Frontal cortex (tissue), 4 donors: Measurements from ENCODE around the gene ATF1. TPM values are rescaled to one million over a fixed set of nuclear protein-coding genes. Genes with fewer than 3 reads are reported as not detected.
A peak's percentile ranks its signal among the peaks of the same experiment; 100 is the strongest.

Experiments used
- DNase-seq, 2 donors: peaks; one replicate each; pipeline ENCODE4 v3.0.0; 2012; ENCODE audit warnings: low spot score in 2 of 2
- FAIRE-seq: peaks from 2 replicates; lab custom pipeline; 2012; peaks lifted over from hg19 to GRCh38; lab: Jason Lieb, UNC
- total RNA-seq: library from RNA; depleted of rRNA; stranded (reverse); fragments of >200 nt; gene quantifications from one replicate; pipeline ENCODE4 v1.2.3, GENCODE V29; 2014
- donor health status: control.
- donor health status: control.
- donor health status: control.

ATF1 gene
- total RNA-seq: 26.5 TPM

GRCh38 chr12:50763639-50764285 lies at the start of gene ATF1:
Gene ATF1, plus strand, starts transcription at chr12:50764101. Its CDS starts 16,045 bp downstream, at chr12:50780146.
- FAIRE-seq (no peak), DNase-seq (peak; percentile 90 to 92)

- FAIRE-seq: no peak
- DNase-seq: no peak
These were observed 48.7 kb upstream of the ATF1 start for GRCh38 chr12:50715174-50715573.

GRCh38 chr12:50718760-50719159 lies 45.1 kb upstream of the ATF1 start:
- no peak for FAIRE-seq
- no peak for DNase-seq

- DNase-seq (no peak), FAIRE-seq (no peak)
These were observed 43.8 kb upstream of the ATF1 start for GRCh38 chr12:50720085-50720484.

- DNase-seq (no peak), FAIRE-seq (no peak)
These were observed 43.4 kb upstream of the ATF1 start for GRCh38 chr12:50720501-50720900.

GRCh38 chr12:50723865-50724264 lies 40.0 kb upstream of the ATF1 start:
- FAIRE-seq: no peak
- no peak for DNase-seq

GRCh38 chr12:50725011-50725942 lies 38.6 kb upstream of the ATF1 start:
- FAIRE-seq (no peak), DNase-seq (no peak)

GRCh38 chr12:50727466-50727865 lies 36.4 kb upstream of the ATF1 start:
- FAIRE-seq (no peak), DNase-seq (no peak)

- DNase-seq (no peak), FAIRE-seq (no peak)
These were observed 35.5 kb upstream of the ATF1 start for GRCh38 chr12:50728417-50728816.

GRCh38 chr12:50728841-50729240 lies 35.1 kb upstream of the ATF1 start:
- DNase-seq: no peak

GRCh38 chr12:50732591-50732990 lies 31.3 kb upstream of the ATF1 start:
- FAIRE-seq (no peak), DNase-seq (no peak)

More at GRCh38 chr12:50728841-50729240, 35.1 kb upstream of the ATF1 start:
- no peak for FAIRE-seq

- no peak for DNase-seq
- no peak for FAIRE-seq
These were observed 30.2 kb upstream of the ATF1 start for GRCh38 chr12:50733706-50734105.

- peak in 1 of 2 donors; percentile 34 for DNase-seq
These were observed 29.3 kb upstream of the ATF1 start for GRCh38 chr12:50734409-50735263.

GRCh38 chr12:50739611-50740010 lies 24.3 kb upstream of the ATF1 start:
- no peak for DNase-seq
- FAIRE-seq: no peak

More at GRCh38 chr12:50734409-50735263, 29.3 kb upstream of the ATF1 start:
- no peak for FAIRE-seq

GRCh38 chr12:50740307-50740706 lies 23.6 kb upstream of the ATF1 start:
- no peak for FAIRE-seq
- DNase-seq: no peak

GRCh38 chr12:50742776-50743175 lies 21.1 kb upstream of the ATF1 start:
- FAIRE-seq (no peak), DNase-seq (no peak)

GRCh38 chr12:50745861-50746260 lies 18.0 kb upstream of the ATF1 start:
- DNase-seq: no peak
- no peak for FAIRE-seq

- no peak for DNase-seq
- FAIRE-seq: no peak
These were observed 17.5 kb upstream of the ATF1 start for GRCh38 chr12:50746431-50746830.

GRCh38 chr12:50747817-50748216 lies 16.1 kb upstream of the ATF1 start:
- DNase-seq (no peak), FAIRE-seq (no peak)

- DNase-seq (no peak), FAIRE-seq (no peak)
These were observed 14.4 kb upstream of the ATF1 start for GRCh38 chr12:50749459-50749882.
